Omental fat pad (tissue), 4 donors: ENCODE measurements around the gene KCNE1. TPM values are rescaled to one million over a fixed set of nuclear protein-coding genes. Genes with fewer than 3 reads are reported as not detected.
"Not testable (repeated sequence)": the region's sequence is repeated elsewhere in the genome, so short reads cannot be mapped to it uniquely, and the experiment has no call there.

Experiments used
- ATAC-seq: fragments of 150-250 bp; one replicate; pipeline ENCODE4 v1.9.1; 2016; ENCODE audit warnings: mild to moderate bottlenecking, moderate library complexity; ENCODE audit not compliant: low FRiP score
- DNase-seq: peaks from one replicate; pipeline ENCODE4 v3.0.0-alpha.2; 2019; ENCODE audit warnings: low spot score
- small RNA-seq: library from RNA; depleted of rRNA; stranded (forward); fragments of <200 nt; gene quantifications from one replicate; pipeline ENCODE3, GENCODE V24; 2016
- total RNA-seq, 4 donors: library from RNA; depleted of rRNA; stranded (reverse); fragments of >200 nt; gene quantifications; one replicate each; pipeline ENCODE4 v1.1.0, GENCODE V29; 2016

KCNE1 gene
- total RNA-seq, 4 donors from 2014 or later = 3.2 to 14.8 (median 12.1) TPM

- not testable (repeated sequence) for ATAC-seq
These were observed 88.2 kb downstream of the KCNE1 start, which contains the start of gene SMIM34 for GRCh38 chr21:34423805-34424204. TSS of gene SMIM34 (minus strand) at chr21:34423951. CDS start at chr21:34423839, 112 bp downstream.

GRCh38 chr21:34417448-34418077 lies 94.4 kb downstream of the KCNE1 start:
- DNase-seq, ATAC-seq: not testable (repeated sequence)

More at GRCh38 chr21:34423805-34424204, 88.2 kb downstream of the KCNE1 start, which contains the start of gene SMIM34:
- not testable (repeated sequence) for DNase-seq

DNA sequence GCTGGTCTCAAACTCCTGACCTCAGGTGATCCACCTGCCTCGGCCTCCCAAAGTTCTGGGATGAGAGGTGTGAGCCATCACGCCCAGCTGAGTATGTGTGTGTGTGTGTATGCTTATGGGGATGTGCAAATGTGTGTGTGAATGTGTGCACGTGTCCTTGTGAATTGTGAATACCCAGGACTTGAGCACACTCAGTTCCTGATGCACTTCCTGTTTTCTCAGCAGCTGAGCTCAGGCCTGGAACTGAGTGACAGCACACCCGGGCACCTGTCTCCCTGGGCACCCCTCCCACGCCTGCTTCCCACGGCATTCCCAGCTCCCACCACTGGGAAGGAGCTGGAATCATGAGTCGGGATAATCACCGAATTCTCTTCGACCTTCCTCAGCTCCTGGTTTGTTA lies 104.7 kb downstream of the KCNE1 start:
- not testable (repeated sequence) for ATAC-seq

GRCh38 chr21:34406676-34407075 lies 105.3 kb downstream of the KCNE1 start:
- not testable (repeated sequence) for ATAC-seq, DNase-seq

More for the DNA sequence above, 104.7 kb downstream of the KCNE1 start:
- DNase-seq = not testable (repeated sequence)

DNA sequence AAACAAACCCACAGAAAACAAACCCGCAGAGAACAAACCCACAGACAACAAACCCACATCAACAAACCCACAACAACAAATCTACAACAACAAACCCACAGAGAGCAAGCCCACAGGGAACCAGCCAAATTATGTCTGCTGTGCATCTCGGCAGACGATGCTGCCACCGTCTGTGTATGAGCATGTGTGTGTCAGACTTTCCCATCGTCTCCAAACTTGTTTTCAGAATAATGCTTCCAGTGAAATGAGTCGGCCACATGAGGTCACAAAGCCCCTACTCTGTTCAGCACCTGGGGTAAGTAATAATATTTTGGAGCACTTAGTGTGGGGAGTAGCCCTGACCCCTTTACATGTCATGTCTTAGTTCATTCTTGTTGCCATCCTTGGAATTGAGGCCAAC lies 105.9 kb downstream of the KCNE1 start:
- ATAC-seq, DNase-seq: not testable (repeated sequence)

- ATAC-seq, DNase-seq: not testable (repeated sequence)
These were observed 106.3 kb downstream of the KCNE1 start for GRCh38 chr21:34405686-34406085.

DNA sequence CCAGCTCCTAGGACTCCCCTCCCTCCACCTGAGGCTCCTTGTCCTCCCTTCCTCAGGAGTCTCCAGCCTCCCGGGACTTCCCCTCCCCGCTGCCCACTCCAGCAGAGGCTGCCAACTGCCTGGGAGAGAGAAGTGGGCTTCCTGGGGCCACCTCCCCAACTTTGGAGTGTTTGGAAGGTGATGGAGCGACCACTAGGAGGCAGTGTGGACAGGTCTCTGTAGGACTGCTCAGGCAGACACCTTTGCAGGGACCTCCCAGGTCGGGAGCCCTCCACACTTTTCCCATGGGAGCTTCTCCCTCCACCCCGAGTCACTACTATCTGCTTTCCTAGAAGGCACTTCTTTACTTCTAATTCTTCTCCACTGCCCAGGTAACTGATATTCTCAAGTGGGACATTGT lies 107.3 kb downstream of the KCNE1 start:
- not testable (repeated sequence) for DNase-seq, ATAC-seq

DNA sequence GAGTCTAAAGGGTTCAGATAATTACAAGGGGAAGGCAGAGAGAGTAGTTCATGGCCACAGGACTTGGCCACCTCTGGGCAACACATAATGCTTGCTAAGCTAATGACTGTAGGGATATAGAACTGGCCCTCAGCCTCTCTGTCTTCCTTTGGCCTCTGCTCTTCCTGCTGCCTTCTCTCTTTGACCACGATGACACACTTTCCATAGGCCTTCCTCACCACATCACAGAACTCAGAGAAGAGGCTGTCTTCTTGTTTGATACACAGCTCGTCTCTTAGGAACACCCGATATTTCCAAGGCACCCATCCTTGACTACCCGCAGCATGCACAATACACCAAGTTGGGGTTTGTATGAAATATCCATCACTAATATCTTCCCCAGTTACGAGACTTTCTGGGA lies 111.5 kb downstream of the KCNE1 start:
- not testable (repeated sequence) for DNase-seq, ATAC-seq

Small RNA genes within 50 kb of the gene (small RNA-seq; reads per million reads assigned to genes)
- not detected for gene RF00614

Other genes starting within 250 kb of the KCNE1 start
- not detected for gene KCNE2, start 148.2 kb downstream of the KCNE1 start, total RNA-seq
- 10 to 100 TPM in 1 of 4 donors, 1 to 10 TPM in 3; 4.4 to 12.1 (median 4.9) TPM for gene SMIM11, start 136.7 kb downstream of the KCNE1 start, total RNA-seq
- gene SMIM34, start 88.3 kb downstream of the KCNE1 start, total RNA-seq = not detected
- gene RCAN1, start 102.9 kb upstream of the KCNE1 start, total RNA-seq = 10 to 100 TPM; 62.6 to 73.5 (median 68.7) TPM
- 1 to 10 TPM in 2 of 4 donors, under 1 TPM in 2; 0.37 to 6.2 (median 1.6) TPM for gene CLIC6, start 156.8 kb upstream of the KCNE1 start, total RNA-seq